IMR-90 (cell line): ENCODE results near the gene ARHGAP8. TPM values are rescaled to one million over a fixed set of nuclear protein-coding genes. Genes with fewer than 3 reads are reported as not detected.

Experiments used
- ATAC-seq: fragments of 200-7000 bp; cut with Tn5 transposase; 2 replicates; pipeline ENCODE4 v1.9.1; 2020; ENCODE audit warnings: low read depth, mild to moderate bottlenecking, moderate library complexity
- BruUV-seq: library from RNA; stranded (reverse); fragments of 400-500 nt; replicated peaks from 2 replicates; lab custom pipeline; 2021; lab: Mats Ljungman, UMichigan
- CTCF ChIA-PET: fragments of 300-600 bp; formaldehyde crosslinking; extraction: SDS; loops from one replicate; lab custom pipeline; 2021; ENCODE audit warnings: antibody characterized with exemption; lab: Yijun Ruan, JAX
- POLR2A ChIA-PET: fragments of 300-600 bp; sonication (Branson Sonifier 250); formaldehyde crosslinking; loops from one replicate; lab custom pipeline; 2022; ENCODE audit warnings: antibody characterized with exemption; ENCODE audit not compliant: unreplicated experiment; lab: Charles Lee
- DNase-seq: peaks from one replicate; pipeline ENCODE4 v3.0.0; 2013
- H2AFZ ChIP-seq: replicated peaks from 2 replicates; pipeline ENCODE3; 2013; ENCODE audit warnings: low read length, mild to moderate bottlenecking; ENCODE audit not compliant: poor library complexity
- H2AK5ac ChIP-seq: 2 replicates; pipeline ENCODE4 v1.6.1; 2013; ENCODE audit warnings: low read depth, low read length, inconsistent platforms
- H2AK9ac ChIP-seq: replicated peaks from 2 replicates; pipeline ENCODE3; 2013; ENCODE audit warnings: mild to moderate bottlenecking, low read depth, low read length, moderate library complexity; ENCODE audit not compliant: poor library complexity
- H2BK120ac ChIP-seq: 2 replicates; pipeline ENCODE4 v1.6.1; 2013; ENCODE audit warnings: low read depth, low read length, inconsistent platforms
- H2BK15ac ChIP-seq: 3 replicates; pipeline ENCODE4 v1.6.1; 2013; ENCODE audit warnings: low read depth, low read length, inconsistent platforms
- H2BK20ac ChIP-seq: 2 replicates; pipeline ENCODE4 v1.6.1; 2013; ENCODE audit warnings: low read depth, mild to moderate bottlenecking, inconsistent platforms, low read length, moderate library complexity
- H2BK5ac ChIP-seq: 2 replicates; pipeline ENCODE4 v1.6.1; 2013; ENCODE audit warnings: mild to moderate bottlenecking, low read depth, low read length, inconsistent platforms; ENCODE audit not compliant: poor library complexity, severe bottlenecking
- H3K14ac ChIP-seq: replicated peaks from 2 replicates; pipeline ENCODE4 v1.6.1; 2013; ENCODE audit warnings: low read depth, low read length, inconsistent platforms
- H3K18ac ChIP-seq: 2 replicates; pipeline ENCODE4 v1.6.1; 2013; ENCODE audit warnings: low read depth, low read length, control low read depth
- H3K23ac ChIP-seq: 2 replicates; pipeline ENCODE4 v1.6.1; 2013; ENCODE audit warnings: low read depth, low read length, inconsistent platforms
- H3K27ac ChIP-seq: 2 replicates; pipeline ENCODE4 v1.5.1; 2013; ENCODE audit warnings: mild to moderate bottlenecking, control low read depth, low read length; ENCODE audit not compliant: insufficient read depth
- H3K27me3 ChIP-seq: 2 replicates; pipeline ENCODE4 v1.6.1; 2013; ENCODE audit warnings: low read length; ENCODE audit not compliant: control insufficient read depth, insufficient read depth
- H3K36me3 ChIP-seq: 2 replicates; pipeline ENCODE4 v1.6.1; 2013; ENCODE audit warnings: low read length, mixed read lengths; ENCODE audit not compliant: control insufficient read depth, insufficient read depth
- H3K4ac ChIP-seq: 2 replicates; pipeline ENCODE4 v1.6.1; 2013; ENCODE audit warnings: low read depth, low read length, inconsistent platforms
- H3K4me1 ChIP-seq: 2 replicates; pipeline ENCODE4 v1.6.1; 2013; ENCODE audit warnings: low read length, mixed read lengths; ENCODE audit not compliant: control insufficient read depth, insufficient read depth
- H3K4me2 ChIP-seq: 2 replicates; pipeline ENCODE4 v1.6.1; 2013; ENCODE audit warnings: low read depth, mild to moderate bottlenecking, control low read depth, low read length, moderate library complexity
- H3K4me3 ChIP-seq: 2 replicates; pipeline ENCODE4 v1.5.1; 2013; ENCODE audit warnings: low read depth, mild to moderate bottlenecking, control low read depth, low read length, moderate library complexity; ENCODE audit not compliant: insufficient read depth
- H3K56ac ChIP-seq: 2 replicates; pipeline ENCODE4 v1.6.1; 2013; ENCODE audit warnings: low read length, inconsistent platforms; ENCODE audit not compliant: insufficient read depth; ENCODE audit errors: extremely low read depth
- H3K79me1 ChIP-seq, 2 experiments: 2 replicates each; pipeline ENCODE4 v1.6.1; 2013; ENCODE audit warnings: low read length in 2 of 2, inconsistent platforms in 1 of 2, low read depth in 1 of 2
- H3K9ac ChIP-seq: 2 replicates; pipeline ENCODE4 v1.6.1; 2013; ENCODE audit warnings: low read depth, low read length, control low read depth
- H3K9me1 ChIP-seq: 2 replicates; pipeline ENCODE4 v1.6.1; 2013; ENCODE audit warnings: low read length, inconsistent platforms; ENCODE audit not compliant: insufficient read depth
- H3K9me3 ChIP-seq: 2 replicates; pipeline ENCODE4 v1.6.1; 2013; ENCODE audit warnings: low read length; ENCODE audit not compliant: control insufficient read depth, insufficient read depth
- H4K20me1 ChIP-seq: 2 replicates; pipeline ENCODE4 v1.6.1; 2013; ENCODE audit warnings: low read length, inconsistent platforms; ENCODE audit not compliant: insufficient read depth
- H4K5ac ChIP-seq: 2 replicates; pipeline ENCODE4 v1.6.1; 2013; ENCODE audit warnings: mild to moderate bottlenecking, low read depth, low read length, control low read depth
- H4K8ac ChIP-seq, 2 experiments: 2 replicates each; pipeline ENCODE4 v1.6.1; 2013; ENCODE audit warnings: low read depth in 2 of 2, low read length in 2 of 2, control low read depth in 1 of 2, inconsistent platforms in 1 of 2
- H4K91ac ChIP-seq: 2 replicates; pipeline ENCODE4 v1.6.1; 2013; ENCODE audit warnings: low read depth, low read length, inconsistent platforms; ENCODE audit not compliant: insufficient read depth
- BHLHE40 ChIP-seq: fragments of 150-350 bp; IDR thresholded peaks from 2 replicates; pipeline ENCODE4 v1.6.1; 2016; ENCODE audit warnings: mild to moderate bottlenecking, low read depth, low read length
- CEBPB ChIP-seq: IDR thresholded peaks from 2 replicates; pipeline ENCODE4 v1.6.1; 2012; ENCODE audit warnings: low read depth, low read length, improper control_type of control experiment
- CHD1 ChIP-seq: IDR thresholded peaks from 2 replicates; pipeline ENCODE4 v1.6.1; 2012; ENCODE audit warnings: low read depth, low read length, improper control_type of control experiment
- ELK1 ChIP-seq: fragments of 150-350 bp; IDR thresholded peaks from 2 replicates; pipeline ENCODE4 v1.6.1; 2016; ENCODE audit warnings: low read depth, mild to moderate bottlenecking, low read length, moderate library complexity, borderline replicate concordance
- FOS ChIP-seq: fragments of 150-350 bp; IDR thresholded peaks from 2 replicates; pipeline ENCODE4 v1.6.1; 2016; ENCODE audit warnings: low read depth, low read length
- MAFK ChIP-seq: IDR thresholded peaks from 2 replicates; pipeline ENCODE4 v1.6.1; 2012; ENCODE audit warnings: low read depth, low read length, improper control_type of control experiment
- MAZ ChIP-seq: IDR thresholded peaks from 2 replicates; pipeline ENCODE4 v1.6.1; 2012; ENCODE audit warnings: low read depth, mild to moderate bottlenecking, low read length, improper control_type of control experiment, moderate library complexity, borderline replicate concordance
- MXI1 ChIP-seq: IDR thresholded peaks from 2 replicates; pipeline ENCODE4 v1.6.1; 2012; ENCODE audit warnings: low read depth, mild to moderate bottlenecking, low read length, moderate library complexity, borderline replicate concordance
- NFE2L2 ChIP-seq: fragments of 150-350 bp; IDR thresholded peaks from 2 replicates; pipeline ENCODE4 v1.6.1; 2016; ENCODE audit warnings: low read depth, mild to moderate bottlenecking, low read length
- POLR2A ChIP-seq: IDR thresholded peaks from 2 replicates; pipeline ENCODE4 v1.6.1; 2012; ENCODE audit warnings: mild to moderate bottlenecking, low read depth, low read length
- RAD21 ChIP-seq: IDR thresholded peaks from 2 replicates; pipeline ENCODE4 v1.6.1; 2012; ENCODE audit warnings: low read length, improper control_type of control experiment
- RCOR1 ChIP-seq: IDR thresholded peaks from 2 replicates; pipeline ENCODE4 v1.6.1; 2012; ENCODE audit warnings: mild to moderate bottlenecking, low read length, improper control_type of control experiment; ENCODE audit not compliant: insufficient replicate concordance
- RFX5 ChIP-seq: IDR thresholded peaks from 2 replicates; pipeline ENCODE4 v1.8.0; 2012; ENCODE audit warnings: low read depth, mild to moderate bottlenecking, low read length, moderate library complexity
- SMC3 ChIP-seq: fragments of 150-350 bp; IDR thresholded peaks from 2 replicates; pipeline ENCODE4 v1.6.1; 2016; ENCODE audit warnings: low read depth, mild to moderate bottlenecking, antibody characterized with exemption, low read length, moderate library complexity
- USF2 ChIP-seq: fragments of 150-350 bp; IDR thresholded peaks from 2 replicates; pipeline ENCODE4 v1.6.1; 2017; ENCODE audit warnings: mild to moderate bottlenecking, antibody characterized with exemption, low read length, low read depth
- WGBS, 2 experiments: methylation state at CpG; one replicate each; pipeline versions ENCODE4 v1.1.5 to v1.1.7; 2013; ENCODE audit warnings: missing lambda C conversion rate in 2 of 2; ENCODE audit not compliant: insufficient read length in 1 of 2; ENCODE audit errors: extremely low coverage in 2 of 2; 5-methylcytosine and 5-hydroxymethylcytosine counted together
- dilution Hi-C: fragments of 300-500 bp; cut with HindIII; formaldehyde crosslinking; loops from one replicate; pipeline ENCODE4 v1.14.3; 2018; ENCODE audit warnings: low sequenced_read_pairs; ENCODE audit not compliant: unreplicated experiment
- in situ Hi-C: fragments of 300-500 bp; cut with MboI; formaldehyde crosslinking; loops from 3 replicates; pipeline ENCODE4 v1.14.3; 2019; ENCODE audit warnings: low sequenced_read_pairs, inconsistent platforms, mixed read lengths
- intact Hi-C: fragments of 100-400 bp; cut with micrococcal nuclease; formaldehyde crosslinking; loops from 2 replicates; pipeline ENCODE4 v1.10.0; 2022
- polyA plus RNA-seq, 3 experiments: library from polyadenylated mRNA; depleted of rRNA; stranded (reverse); fragments of >200 nt; gene quantifications; 2 replicates each; pipeline ENCODE4 v1.2.3, GENCODE V29; 2012; ENCODE audit warnings: low replicate concordance in 1 of 3
- total RNA-seq: library from RNA; depleted of rRNA; stranded (reverse); fragments of >200 nt; gene quantifications from 2 replicates; pipeline ENCODE4 v1.2.3, GENCODE V29; 2012
- TF ChIP-seq, protein P1 (sequence below): conservative IDR thresholded peaks from 2 replicates; pipeline ENCODE4 v1.5.1; 2012; ENCODE audit warnings: mild to moderate bottlenecking, low read depth, low read length, improper control_type of control experiment

Gene ARHGAP8
- total and polyA plus RNA-seq, 2 of the 4 experiments (the other 2 are of a cell fraction), result 0.18 to 0.21 TPM

DNA sequence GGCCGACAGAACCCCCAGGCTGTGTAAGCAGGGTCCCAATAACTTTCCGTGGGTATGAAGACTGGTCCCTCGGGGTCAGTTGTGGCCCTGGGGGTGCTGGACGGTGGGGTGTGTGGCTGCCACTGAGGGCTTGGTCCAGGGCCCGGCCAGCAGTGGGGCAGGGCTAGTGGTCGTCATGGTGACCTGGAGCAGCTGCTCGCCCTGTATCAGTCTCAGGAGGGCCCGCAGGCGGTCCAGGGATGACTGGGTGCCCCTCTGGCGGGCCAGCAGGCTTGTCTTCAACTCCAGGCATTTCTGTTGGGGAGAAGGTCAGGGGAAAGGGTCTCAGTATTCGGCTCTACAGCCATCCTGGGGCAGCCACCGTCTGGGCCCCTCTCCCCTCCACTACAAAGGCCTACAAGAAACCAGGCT is 130.6 kb downstream of the ARHGAP8 start:
- POLR2A ChIA-PET, result no interaction called here
- H3K4me3 ChIP-seq, result no peak overlapping the region
- BruUV-seq, result no TSS peak
- TF ChIP-seq BHLHE40 (no peak), MAZ (no peak), ELK1 (no peak), CEBPB (no peak), RCOR1 (no peak), POLR2A (no peak), MXI1 (no peak), CHD1 (no peak), RAD21 (no peak), FOS (no peak), RFX5 (no peak), MAFK (no peak), SMC3 (no peak), USF2 (no peak), NFE2L2 (no peak)
- TF ChIP-seq, protein P1, sequence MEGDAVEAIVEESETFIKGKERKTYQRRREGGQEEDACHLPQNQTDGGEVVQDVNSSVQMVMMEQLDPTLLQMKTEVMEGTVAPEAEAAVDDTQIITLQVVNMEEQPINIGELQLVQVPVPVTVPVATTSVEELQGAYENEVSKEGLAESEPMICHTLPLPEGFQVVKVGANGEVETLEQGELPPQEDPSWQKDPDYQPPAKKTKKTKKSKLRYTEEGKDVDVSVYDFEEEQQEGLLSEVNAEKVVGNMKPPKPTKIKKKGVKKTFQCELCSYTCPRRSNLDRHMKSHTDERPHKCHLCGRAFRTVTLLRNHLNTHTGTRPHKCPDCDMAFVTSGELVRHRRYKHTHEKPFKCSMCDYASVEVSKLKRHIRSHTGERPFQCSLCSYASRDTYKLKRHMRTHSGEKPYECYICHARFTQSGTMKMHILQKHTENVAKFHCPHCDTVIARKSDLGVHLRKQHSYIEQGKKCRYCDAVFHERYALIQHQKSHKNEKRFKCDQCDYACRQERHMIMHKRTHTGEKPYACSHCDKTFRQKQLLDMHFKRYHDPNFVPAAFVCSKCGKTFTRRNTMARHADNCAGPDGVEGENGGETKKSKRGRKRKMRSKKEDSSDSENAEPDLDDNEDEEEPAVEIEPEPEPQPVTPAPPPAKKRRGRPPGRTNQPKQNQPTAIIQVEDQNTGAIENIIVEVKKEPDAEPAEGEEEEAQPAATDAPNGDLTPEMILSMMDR, result no peak
- no peaks in the 10 kb centered on the region for H3K36me3 ChIP-seq
- H2AK9ac ChIP-seq, result no peak overlapping the region
- H3K4me2 ChIP-seq, result no peak overlapping the region
- no peak overlapping the region for H3K14ac ChIP-seq
- WGBS, 2 experiments, result 62% methylated on average over 4 of the region's 12 CpGs; no CpG with 5 or more reads in 1 of the 2 experiments
- in situ Hi-C loops (loop anchor here (10.0 kb wide), 1 partner anchor 58 kb away; no protein-coding TSS in a partner anchor), intact Hi-C loops (no loop called here), dilution Hi-C loops (no loop called here)
- H3K9me1 ChIP-seq, result no peaks in the 10 kb centered on the region
- no peak overlapping the region for H3K18ac ChIP-seq
- H3K79me1 ChIP-seq, result no peaks in the 10 kb centered on the region
- ATAC-seq (no peak), DNase-seq (no peak)
- H3K9ac ChIP-seq, result no peak overlapping the region
- H3K27me3 ChIP-seq, result no peaks in the 10 kb centered on the region; the same call in 1 of the 2 replicates
- H2BK120ac ChIP-seq, result no peak overlapping the region
- no peak overlapping the region for H3K27ac ChIP-seq
- CTCF ChIA-PET, result no interaction called here
- H3K23ac ChIP-seq, result no peak overlapping the region
- H2BK5ac ChIP-seq, result no peak overlapping the region
- no peaks in the 10 kb centered on the region for H3K4me1 ChIP-seq
- no peak overlapping the region for H2BK15ac ChIP-seq
- no peak overlapping the region for H4K8ac ChIP-seq
- H4K20me1 ChIP-seq, result no peaks in the 10 kb centered on the region
- H4K5ac ChIP-seq, result no peak overlapping the region
- no peak overlapping the region for H3K4ac ChIP-seq
- no peak overlapping the region for H3K56ac ChIP-seq
- H2AFZ ChIP-seq, result no peak overlapping the region
- no peak overlapping the region for H4K91ac ChIP-seq
- H2AK5ac ChIP-seq, result no peak overlapping the region
- no peak overlapping the region for H2BK20ac ChIP-seq
- no peaks in the 10 kb centered on the region for H3K9me3 ChIP-seq
